Hindlimb muscle (tissue), 1 donor: ENCODE measurements around the gene CNBD2. TPM values are rescaled to one million over a fixed set of nuclear protein-coding genes. Genes with fewer than 3 reads are reported as not detected.
A peak's percentile ranks its signal among the peaks of the same experiment; 100 is the strongest.
"Not testable (repeated sequence)": the region's sequence is repeated elsewhere in the genome, so short reads cannot be mapped to it uniquely, and the experiment has no call there.

Source experiments
- DNase-seq: peaks from one replicate; pipeline ENCODE4 v3.0.0-alpha.2; 2013
- polyA plus RNA-seq: library from polyadenylated mRNA; unstranded; fragments of 120-200 nt; gene quantifications from one replicate; pipeline ENCODE4 v1.2.1, GENCODE V29; 2013; ENCODE audit not compliant: insufficient read length

Gene CNBD2
- polyA plus RNA-seq = 0.19 TPM

DNA sequence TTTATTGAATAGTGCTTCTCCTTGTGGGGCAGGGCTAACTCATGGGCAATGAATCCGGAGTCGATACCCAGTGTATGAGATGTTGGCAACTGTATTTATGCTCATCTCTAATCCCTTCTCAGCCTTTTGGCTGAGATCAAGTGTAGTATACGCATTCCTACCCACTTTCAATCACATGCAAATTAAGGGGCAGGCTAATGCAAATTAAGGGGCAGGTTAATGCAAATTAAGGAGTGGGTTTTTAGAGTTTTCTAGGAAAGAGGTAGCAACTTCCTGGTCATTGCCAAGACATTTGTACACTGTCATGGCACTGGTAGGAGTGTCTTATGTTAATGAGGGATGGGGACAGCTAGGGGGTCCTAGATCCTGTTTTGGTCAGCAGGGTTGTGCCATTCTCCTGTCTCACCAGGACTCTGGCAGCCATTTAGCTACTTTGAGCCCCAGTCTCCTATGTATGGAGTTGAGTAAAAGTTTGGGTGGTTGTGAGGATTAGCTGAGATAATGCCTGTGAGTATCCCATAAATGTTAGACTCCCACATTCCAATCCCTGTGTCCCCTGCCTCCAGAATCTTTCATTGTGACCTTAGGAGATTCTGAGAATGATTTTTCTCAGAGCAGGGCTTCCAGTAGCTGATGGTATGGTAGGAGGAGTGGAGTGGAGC lies at the start of gene CNBD2:
CNBD2 (plus strand) TSS at position 612 of the 662 bp plus-strand sequence. CDS start 173 bp downstream, outside the sequence.
- DNase-seq = no peak

DNA sequence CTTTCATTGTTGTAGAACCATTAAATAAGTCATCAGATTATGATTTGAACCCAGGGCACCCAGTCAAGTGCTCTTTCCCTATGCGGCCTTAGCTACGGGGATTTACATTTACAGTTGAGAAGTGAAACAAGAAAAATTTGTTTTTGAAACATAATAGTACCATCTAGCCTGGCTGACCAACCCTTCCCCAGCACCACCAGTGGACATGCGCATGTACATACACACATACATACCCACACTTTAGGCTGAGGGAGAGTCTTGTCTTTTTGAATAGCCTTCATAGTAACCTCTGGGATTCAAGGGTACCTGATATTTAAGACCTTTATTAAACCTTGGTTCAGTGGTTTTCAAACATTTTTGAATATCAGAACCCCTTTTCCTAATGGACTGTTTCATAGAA lies 47.9 kb upstream of the CNBD2 start:
- DNase-seq = no peak

DNA sequence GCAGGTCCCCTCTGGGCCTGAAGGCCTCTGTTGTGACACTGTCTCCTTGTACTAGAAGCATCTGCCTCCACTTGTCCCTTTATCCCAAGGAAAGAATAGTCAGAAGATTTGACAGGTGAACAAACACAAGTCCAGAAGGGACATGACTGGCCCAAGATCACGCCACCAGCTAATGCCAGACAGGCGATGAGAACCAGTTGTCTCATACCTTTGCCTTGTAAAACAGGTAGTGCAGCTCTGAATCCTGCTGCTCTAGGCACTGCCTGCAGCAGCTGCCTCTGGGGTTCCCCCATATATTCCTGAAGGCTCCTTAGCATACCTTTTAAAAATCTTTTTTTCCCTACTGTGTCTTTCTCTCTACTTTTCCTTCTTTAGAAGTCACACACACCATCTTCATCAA lies 39.1 kb upstream of the CNBD2 start:
- DNase-seq = no peak

DNA sequence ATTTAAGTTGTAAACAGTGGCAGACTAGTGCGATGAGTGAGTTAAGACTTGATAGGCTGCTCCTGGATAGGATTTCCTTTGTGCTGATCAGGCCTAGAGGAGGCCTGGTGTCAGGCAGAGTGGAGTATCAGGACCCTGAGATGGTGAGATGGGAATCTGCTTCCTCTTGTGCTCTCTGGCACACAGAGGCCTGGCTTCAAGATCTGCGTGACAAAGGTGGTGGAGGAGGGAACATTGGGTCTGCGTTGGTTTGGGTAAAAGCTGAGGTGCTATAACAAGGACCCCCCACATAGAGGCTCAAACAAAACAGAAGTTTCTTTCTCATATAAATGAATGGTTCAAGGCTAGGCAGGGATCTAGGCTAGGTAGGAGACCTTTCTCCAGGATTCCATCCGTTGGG lies 34.3 kb upstream of the CNBD2 start:
- DNase-seq = no peak

DNA sequence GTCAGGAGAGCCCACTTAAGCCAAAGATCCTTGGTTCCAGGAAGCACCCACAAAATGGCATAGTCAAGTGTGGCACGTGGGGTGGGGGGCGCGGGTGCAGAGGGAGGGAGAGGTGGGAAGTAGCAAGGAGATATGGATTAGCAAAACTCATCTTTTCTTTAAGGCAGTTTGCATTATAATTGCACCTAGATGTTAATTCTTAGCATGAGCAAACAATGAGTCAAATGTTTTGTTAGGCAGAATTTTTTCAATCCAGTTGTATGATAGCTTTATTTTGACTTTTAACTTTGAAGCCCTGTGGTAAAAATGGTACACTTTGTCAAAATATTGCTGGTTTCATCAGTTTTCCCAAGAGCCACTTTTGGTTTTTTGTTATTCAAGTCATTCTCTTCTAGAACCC lies 29.1 kb upstream of the CNBD2 start:
- no peak for DNase-seq

DNA sequence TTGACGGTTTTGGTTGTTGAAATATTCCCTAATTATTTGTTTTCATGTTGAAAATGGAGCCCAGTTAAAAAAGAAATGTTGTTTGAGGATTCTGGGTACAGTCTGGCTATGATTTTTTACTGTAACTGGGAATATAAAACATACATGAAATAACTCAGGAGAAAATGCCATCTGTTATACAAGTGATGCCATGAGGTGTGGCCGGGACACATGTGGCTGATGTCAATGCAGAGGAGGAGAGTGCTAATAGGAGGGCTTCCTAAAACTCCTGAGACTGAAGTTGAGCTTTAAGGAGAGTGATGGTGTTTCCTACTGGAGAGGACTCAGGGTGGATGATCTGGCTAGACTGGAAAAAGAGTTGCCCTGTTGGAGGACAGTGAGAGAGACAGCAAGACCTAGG lies 26.8 kb upstream of the CNBD2 start:
- no peak for DNase-seq

DNA sequence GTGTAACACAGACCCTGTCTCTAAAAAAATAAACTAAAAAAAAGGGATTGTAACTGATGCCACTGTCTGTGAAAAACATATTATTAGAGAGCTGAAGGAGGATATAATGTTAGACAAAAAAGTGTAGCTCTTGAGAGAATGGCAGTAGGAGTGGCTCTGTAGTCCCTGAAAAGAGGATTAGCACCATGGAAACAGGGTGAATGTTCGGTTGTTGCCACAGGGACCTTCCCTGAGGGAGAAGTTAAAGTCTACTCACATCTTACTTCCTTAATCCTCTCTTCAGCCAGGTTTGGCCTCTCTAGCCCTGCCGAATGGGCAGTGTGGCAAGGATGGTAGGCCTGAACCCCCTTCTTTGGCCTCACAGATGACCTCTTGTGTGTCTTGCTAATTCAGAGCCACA lies 26.1 kb upstream of the CNBD2 start:
- DNase-seq = no peak

DNA sequence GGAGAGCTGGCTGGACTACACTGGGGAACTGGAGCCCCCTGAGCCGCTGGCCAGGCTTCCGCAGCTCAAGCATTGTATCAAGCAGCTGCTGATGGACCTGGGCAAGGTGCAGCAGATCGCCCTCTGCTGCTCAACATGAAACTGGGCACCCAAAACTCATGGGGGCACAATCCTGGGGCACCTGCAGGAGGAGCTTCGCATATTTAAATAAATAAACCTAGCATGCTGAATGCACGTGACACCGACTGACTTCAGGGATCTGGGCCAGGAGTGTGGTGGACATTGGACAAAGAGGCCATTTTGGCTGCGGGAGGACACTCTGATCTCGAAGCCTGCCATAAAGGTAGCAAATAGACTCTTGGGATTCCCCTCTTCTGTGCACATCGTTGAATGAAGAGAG lies 20.9 kb upstream of the CNBD2 start:
- no peak for DNase-seq

DNA sequence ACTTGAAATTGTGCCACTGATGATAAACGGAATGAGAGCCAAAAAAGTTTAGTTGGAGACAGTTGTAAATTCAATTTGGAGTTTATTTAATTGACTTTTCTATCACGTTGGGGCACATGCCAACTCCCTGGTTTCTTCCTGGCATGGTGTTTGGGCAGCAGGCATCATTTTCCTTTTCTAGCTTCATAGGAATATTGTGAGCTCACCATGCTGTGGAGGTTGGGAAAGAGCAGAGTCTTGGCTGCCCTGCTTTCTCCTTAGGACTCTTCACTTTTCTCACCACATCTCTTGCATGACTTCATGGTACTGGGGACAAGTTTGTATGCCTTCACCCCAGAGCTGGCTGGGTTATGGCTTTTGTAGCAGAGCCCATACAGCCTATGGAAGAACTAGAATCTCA lies 20.5 kb upstream of the CNBD2 start:
- no peak for DNase-seq

DNA sequence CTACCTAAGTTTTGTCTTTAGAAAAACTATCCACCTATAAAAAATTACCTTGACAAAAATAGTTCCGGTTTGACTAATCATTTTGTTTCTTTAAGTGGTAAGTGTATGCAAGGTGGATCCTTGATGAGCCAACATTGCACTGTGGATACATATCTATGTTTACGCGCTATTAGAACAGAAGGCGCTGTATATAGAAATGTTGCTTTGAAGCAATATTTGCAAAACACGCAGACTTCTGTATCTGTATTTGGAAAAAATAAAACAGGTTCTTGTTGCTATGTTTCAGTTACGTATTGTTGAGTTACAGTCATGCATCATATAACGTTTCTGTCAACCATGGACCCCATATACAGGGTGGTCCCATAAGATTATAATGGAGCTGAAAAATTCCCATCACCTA lies 18.3 kb upstream of the CNBD2 start:
- no peak for DNase-seq

DNA sequence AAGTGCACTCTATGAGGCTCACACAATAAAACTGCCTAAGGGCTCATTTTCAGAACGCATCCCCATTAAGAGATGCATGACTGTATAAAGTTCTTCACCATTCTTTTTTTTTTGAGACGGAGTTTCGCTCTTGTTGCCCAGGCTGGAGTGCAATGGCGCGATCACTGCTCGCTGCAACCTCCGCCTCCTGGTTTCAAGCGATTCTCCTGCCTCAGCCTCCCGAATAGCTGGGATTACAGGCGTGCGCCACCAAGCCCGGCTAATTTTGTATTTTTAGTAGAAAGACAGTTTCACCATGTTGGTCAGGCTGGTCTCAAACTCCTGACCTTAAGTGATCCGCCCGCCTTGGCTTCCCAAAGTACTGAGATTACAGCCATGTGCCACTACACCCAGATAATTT lies 16.3 kb upstream of the CNBD2 start:
- not testable (repeated sequence) for DNase-seq

DNA sequence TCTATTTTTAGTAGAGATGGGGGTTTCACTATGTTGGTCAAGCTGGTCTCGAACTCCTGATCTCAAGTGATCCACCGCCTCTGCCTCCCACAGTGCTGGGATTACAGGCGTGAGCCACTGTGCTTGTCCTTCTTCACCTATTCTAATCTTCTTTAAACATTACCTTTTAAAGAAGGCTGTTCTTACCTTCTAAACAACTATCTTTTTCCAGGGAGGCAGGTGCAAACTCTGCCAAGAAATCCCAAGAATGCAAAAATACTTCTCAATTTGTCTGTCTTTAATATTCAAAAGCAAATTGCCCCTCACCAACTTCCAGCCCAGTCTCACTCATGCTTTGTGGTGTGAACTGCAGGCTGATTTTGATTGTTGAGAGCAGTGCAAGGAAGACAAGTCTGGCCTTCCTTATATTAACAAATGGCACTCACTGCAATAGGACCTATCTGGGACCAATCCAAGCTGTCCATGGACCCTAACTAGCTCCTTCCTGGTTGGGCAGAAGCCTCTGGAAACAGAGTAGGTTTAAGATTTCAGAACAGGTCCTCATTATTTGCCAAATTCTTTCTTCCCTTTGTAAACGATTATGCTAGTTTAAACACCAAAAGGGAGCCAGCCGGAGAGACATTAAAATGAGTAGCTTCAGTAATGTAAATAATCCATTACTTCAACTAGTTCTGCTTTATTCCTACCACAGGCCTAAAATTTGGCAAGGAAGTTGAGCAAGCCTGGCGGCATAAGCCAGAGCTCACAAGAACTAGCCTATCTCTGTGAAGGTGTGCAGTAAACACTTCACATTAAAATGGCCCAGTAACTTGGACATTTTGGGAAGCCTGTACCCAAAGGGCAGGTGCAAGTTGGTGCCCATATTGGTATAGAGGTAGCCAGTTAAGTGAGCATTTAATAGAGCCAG lies 15.7 kb upstream of the CNBD2 start:
- DNase-seq = no peak

DNA sequence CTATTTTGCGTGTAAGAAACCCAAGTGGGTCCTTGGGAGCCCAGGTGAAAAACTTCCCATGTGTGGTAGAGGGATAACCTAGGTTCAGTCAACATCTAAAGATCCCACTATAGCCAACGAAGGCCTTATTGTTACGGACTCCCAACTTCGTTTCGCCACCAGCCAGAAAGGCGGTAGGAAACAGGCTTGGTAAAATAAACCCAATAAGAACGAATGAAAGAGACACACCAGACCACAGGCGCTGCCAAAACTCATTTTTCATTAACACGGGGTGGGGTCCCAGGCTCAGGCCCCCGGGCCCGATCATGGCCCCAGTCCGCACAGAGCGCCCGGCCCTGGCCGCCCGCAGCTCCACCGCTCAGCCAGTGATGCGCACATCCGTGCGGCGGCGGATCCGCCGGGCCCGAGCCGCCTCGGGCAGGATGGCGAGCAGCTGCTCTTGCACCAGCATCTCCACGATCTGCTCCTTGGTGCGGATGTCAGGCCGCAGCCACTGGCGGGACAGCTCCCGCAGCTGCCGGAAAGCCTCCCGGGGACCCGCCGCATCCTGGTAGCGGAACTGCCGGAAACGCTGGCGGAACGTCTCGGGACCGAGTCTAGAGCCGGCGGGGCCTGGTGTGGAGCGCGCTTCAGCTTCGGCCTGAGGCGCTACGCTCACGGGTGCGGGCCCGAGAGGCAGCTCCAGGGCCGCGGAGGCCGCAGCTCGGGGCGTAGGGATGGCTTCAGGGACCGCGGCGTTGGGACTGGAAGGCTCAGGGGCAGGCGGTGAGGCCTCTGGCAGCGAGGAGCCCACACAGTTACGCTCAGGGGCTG lies 14.8 kb upstream of the CNBD2 start:
- DNase-seq = no peak

DNA sequence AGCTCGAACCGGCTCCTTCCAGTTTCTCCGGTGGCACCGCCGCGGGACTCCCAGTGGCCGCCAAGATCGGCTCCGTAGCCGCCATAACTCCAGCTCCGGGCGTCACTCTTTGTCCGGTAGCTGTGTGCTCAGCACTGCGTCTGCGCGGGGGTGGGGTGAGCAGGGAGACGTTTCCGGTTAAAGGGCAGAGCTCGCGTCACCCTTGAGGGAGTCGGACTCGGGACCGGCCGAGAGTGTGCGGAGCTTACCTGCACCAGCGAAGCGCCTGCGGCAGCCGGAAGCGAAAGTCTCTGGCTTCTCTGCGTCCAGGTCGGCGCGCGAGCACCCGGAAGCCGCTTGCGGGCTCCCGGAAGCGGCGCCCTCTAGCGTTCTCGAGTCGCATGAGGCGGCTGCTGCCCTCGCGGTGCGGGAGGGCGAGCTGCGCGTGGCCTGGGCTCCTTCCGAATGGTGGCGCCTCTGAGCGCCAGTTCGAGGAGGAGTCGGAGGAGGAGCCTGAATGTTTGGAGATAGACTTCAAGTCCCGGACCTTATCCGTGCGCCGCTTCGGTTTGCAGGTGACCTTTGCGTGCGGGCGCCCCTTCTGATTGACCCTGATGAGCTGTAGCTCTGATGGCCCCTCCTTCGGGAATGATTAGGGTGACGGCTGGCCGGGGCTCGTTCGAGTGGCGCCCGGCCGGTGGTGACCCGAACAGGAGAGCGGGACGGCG lies 14.0 kb upstream of the CNBD2 start, which contains the start of gene SCAND1:
SCAND1 (minus strand) TSS at position 303 of the 707 bp plus-strand sequence; CDS start at position 85, 218 bp downstream.
- DNase-seq = peak; percentile 98

DNA sequence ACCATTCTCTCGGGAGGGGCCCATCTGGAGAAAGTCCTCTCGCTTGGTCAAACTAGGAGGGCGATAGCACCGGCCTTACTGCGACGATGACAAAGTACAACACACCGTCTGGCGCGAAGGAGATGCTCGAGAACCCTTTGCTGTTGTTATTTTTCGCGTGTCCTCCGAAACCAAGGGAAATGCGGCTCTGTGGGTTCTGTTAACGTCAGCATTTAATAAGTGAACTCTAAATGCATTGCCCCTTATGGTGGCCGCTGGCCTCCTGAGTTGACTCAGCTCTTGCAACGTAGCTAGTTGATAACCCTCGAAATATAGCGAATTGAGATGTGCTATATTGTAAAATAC lies 13.5 kb upstream of the CNBD2 start:
- no peak for DNase-seq

DNA sequence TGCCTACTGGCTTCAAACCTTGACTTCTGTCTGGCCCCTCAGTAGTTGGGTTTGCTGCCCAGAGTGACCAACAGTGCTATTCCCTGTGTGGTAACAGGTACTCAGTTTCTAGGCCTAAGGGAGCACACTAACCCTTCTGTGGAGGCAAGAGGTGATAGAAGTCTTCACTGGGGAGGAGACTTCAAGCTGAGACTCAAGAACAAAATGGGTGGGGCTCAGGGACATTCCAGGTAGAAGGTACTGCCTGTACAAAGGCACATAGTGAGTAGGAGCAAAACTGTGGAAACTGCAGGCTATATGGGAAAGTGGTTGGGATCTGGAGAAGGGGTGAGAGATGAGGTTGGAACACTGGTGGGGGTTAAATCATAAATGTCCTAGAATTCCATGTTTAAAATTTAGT lies 11.8 kb upstream of the CNBD2 start:
- no peak for DNase-seq

DNA sequence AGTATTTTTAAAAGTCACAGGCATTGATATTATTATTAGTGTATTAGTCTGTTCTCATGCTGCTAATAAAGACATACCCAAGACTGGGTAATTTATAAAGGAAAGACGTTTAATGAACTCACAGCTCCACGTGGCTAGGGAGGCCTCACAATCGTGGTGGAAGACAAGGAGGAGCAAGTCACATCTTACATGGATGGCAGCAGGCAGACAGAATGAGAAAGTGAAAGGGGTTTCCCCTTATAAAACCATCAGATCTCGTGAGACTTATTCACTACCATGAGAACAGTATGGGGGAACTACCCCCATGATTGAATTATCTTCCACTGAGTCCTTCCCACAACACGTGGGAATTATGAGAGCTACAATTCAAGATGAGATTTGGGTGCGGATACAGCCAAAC lies 9.1 kb upstream of the CNBD2 start:
- DNase-seq = not testable (repeated sequence)

DNA sequence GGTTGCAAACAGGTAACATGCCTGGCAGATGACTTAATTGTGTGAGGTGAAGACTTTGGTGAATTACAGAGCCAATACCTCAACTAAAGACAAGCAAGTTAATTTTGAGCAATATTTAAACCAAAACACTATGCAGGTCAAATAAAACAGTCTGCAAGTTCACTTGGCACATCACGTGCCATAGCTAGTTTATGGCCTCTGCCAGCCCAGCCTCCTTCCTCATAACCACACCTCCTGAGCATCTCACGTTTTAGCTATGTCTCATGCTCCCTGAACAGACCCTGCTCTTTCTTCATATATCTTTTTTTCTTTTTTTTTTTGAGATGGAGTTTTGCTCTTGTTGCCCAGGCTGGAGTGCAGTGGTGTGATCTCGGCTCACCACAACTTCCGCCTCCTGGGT lies 4.5 kb upstream of the CNBD2 start:
- no peak for DNase-seq

DNA sequence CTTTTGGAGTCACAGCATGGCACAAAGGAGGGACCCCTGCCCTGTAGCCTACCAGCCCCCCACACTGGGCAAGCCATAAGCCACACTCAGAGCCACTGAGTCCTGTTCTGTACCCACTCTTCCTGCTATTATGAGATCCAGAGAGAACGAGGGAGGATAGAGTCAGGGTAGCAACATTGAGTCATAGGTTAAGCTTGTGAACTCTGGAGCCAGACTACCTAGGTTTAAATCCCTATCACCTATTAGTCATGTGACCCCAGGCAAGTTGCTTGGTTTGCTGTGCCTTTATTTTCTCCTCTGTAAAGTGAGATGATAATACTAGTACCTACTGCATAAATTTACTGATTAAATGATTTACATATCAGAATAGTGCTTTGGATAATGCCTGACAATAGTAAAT lies 540 bp downstream of the CNBD2 start:
- DNase-seq = no peak

DNA sequence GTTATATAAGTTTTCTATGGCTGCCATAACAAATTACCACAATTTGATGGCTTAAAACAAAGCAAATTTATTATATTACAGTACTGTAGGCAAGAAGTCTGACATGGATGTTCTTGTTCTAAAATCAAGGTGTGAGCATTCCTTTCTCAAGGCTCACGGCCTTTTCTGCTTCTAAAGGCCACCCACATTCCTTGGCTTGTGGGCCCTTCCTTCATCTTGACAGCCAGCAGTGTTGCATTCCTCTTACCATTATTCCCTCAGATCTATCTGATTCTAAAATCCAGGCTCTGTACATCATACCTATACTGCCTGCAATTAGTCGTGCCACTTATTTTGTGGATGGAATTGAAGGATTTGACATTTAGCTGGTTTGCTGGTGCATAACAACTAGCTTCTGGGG lies 3.6 kb downstream of the CNBD2 start:
- no peak for DNase-seq

DNA sequence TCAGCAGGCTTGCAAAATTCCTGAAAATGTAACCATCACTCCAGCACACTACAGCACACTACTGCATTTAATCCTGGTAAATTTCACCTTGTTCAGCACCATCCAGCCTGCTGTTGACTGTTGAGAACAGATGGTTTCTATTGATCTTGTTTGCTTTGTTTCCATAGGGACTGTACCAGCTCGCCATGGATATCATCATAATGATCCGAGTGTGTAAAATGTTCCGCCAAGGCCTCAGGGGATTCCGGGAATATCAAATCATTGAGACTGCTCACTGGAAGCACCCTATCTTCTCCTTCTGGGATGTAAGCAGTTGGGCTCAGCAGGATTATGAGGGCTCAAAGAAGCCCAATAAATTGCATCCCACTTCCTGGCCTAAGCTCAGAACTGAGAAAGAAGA lies 4.1 kb downstream of the CNBD2 start:
- DNase-seq = no peak

DNA sequence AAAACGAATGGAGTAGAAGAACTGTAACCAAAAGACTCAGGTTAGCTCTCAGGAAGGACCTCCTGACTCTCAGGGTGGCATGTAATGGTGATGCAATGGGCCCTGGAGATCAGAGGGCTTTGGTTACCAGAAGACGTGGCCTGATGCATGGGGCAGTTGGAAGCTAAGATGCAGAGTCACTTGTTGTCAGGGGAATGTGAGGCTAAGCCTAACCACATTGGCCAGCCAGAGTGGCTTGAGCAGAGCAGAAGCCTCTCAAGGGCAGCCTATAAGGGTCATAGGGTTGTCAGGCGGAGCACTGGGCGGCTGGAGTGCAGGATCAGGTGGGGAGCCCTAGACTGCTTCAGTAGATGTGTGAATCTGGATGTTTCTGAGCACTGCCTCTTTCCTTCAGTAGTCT lies 5.9 kb downstream of the CNBD2 start:
- DNase-seq = no peak
